Measurements from ENCODE around the gene SP140.

Gene SP140

GRCh38 chr2:230224458-230224857, 1.1 kb upstream of the SP140 start:
- peaks cover 23% of the 10 kb centered on the region for H3K4me1 ChIP-seq (ENCODE audit: low read length)
- no peak overlapping the region for H3K9ac ChIP-seq (ENCODE audit: low read length)
- H3K4me3 ChIP-seq (ENCODE audit: low read length) = peak overlapping the region; percentile 64; the same call in 1 of the 2 replicates
- no peaks in the 10 kb centered on the region for H3K9me3 ChIP-seq (replicated peaks; ENCODE audit: insufficient read depth, low read length)
- peak overlapping the region; percentile 70 for H3K4me2 ChIP-seq (ENCODE audit: low read depth, low read length)
- H4K20me1 ChIP-seq (ENCODE audit: insufficient read depth, low read length) = no peaks in the 10 kb centered on the region
- no peak for DNase-seq
- H3K79me2 ChIP-seq (ENCODE audit: low read length) = peaks cover 24% of the 10 kb centered on the region
- H2AFZ ChIP-seq (ENCODE audit: low read length) = no peak overlapping the region
- H3K27me3 ChIP-seq (replicated peaks; ENCODE audit: insufficient read depth, low read length) = no peaks in the 10 kb centered on the region
- no peaks in the 10 kb centered on the region for H3K9me2 ChIP-seq (replicated peaks; ENCODE audit: insufficient read depth, low read length)
- H3F3A ChIP-seq (ENCODE audit: insufficient read depth, low read length) = peaks cover 16% of the 10 kb centered on the region
- 0 out of 2 replicates have a peak overlapping the region, but pooled peaks have one; percentile 78 for H3K27ac ChIP-seq (ENCODE audit: low read length)
- TF ChIP-seq EZH2 (optimal IDR thresholded peaks at IDR 0.05; ENCODE audit: low read depth, low read length) (no peak), EZH2phosphoT487 (IDR thresholded peaks at IDR 0.05; ENCODE audit: low read length) (no peak), CTCF (IDR thresholded peaks at IDR 0.05; ENCODE audit: low read length) (no peak)
- no peaks in the 10 kb centered on the region for H3K36me3 ChIP-seq (replicated peaks; ENCODE audit: insufficient read depth, low read length)

- no peaks in the 10 kb centered on the region for H3K9me2 ChIP-seq (replicated peaks; ENCODE audit: insufficient read depth, low read length)
- peak overlapping the region; percentile 55 for H2AFZ ChIP-seq (ENCODE audit: low read length)
- TF ChIP-seq CTCF (IDR thresholded peaks at IDR 0.05; ENCODE audit: low read length) (no peak), EZH2 (optimal IDR thresholded peaks at IDR 0.05; ENCODE audit: low read depth, low read length) (no peak), EZH2phosphoT487 (IDR thresholded peaks at IDR 0.05; ENCODE audit: low read length) (no peak)
- H3K4me2 ChIP-seq (ENCODE audit: low read depth, low read length) = peak overlapping the region; percentile 70
- peak overlapping the region; percentile 65 for H3K9ac ChIP-seq (ENCODE audit: low read length)
- H3K27ac ChIP-seq (ENCODE audit: low read length) = peak overlapping the region; percentile 78
- peak; percentile 54 for DNase-seq
- H3K79me2 ChIP-seq (ENCODE audit: low read length) = peaks cover 40% of the 10 kb centered on the region
- no peaks in the 10 kb centered on the region for H4K20me1 ChIP-seq (ENCODE audit: insufficient read depth, low read length)
- no peaks in the 10 kb centered on the region for H3K9me3 ChIP-seq (replicated peaks; ENCODE audit: insufficient read depth, low read length)
- no peaks in the 10 kb centered on the region for H3K36me3 ChIP-seq (replicated peaks; ENCODE audit: insufficient read depth, low read length)
- peaks cover 24% of the 10 kb centered on the region for H3K4me1 ChIP-seq (ENCODE audit: low read length)
- peaks cover 16% of the 10 kb centered on the region for H3F3A ChIP-seq (ENCODE audit: insufficient read depth, low read length)
- peak overlapping the region; percentile 64 for H3K4me3 ChIP-seq (ENCODE audit: low read length)
- no peaks in the 10 kb centered on the region for H3K27me3 ChIP-seq (replicated peaks; ENCODE audit: insufficient read depth, low read length)
Measured at GRCh38 chr2:230226051-230226551, 565 bp downstream of the SP140 start.

GRCh38 chr2:230227216-230227615, 1.7 kb downstream of the SP140 start:
- Histone ChIP-seq H3K79me2 (ENCODE audit: low read length) (peaks cover 50% of the 10 kb centered on the region), H3K27me3 (replicated peaks; ENCODE audit: insufficient read depth, low read length) (no peaks in the 10 kb centered on the region), H3K4me3 (ENCODE audit: low read length) (peak overlapping the region; percentile 23; the same call in 1 of the 2 replicates), H3K9me2 (replicated peaks; ENCODE audit: insufficient read depth, low read length) (no peaks in the 10 kb centered on the region), H2AFZ (ENCODE audit: low read length) (no peak overlapping the region), H3K9ac (ENCODE audit: low read length) (no peak overlapping the region), H3F3A (ENCODE audit: insufficient read depth, low read length) (peaks cover 16% of the 10 kb centered on the region), H3K36me3 (replicated peaks; ENCODE audit: insufficient read depth, low read length) (no peaks in the 10 kb centered on the region), H4K20me1 (ENCODE audit: insufficient read depth, low read length) (no peaks in the 10 kb centered on the region), H3K4me2 (ENCODE audit: low read depth, low read length) (peak overlapping the region; percentile 53), H3K27ac (ENCODE audit: low read length) (no peak overlapping the region; the same call in 1 of the 2 replicates), H3K9me3 (replicated peaks; ENCODE audit: insufficient read depth, low read length) (no peaks in the 10 kb centered on the region), H3K4me1 (ENCODE audit: low read length) (peaks cover 24% of the 10 kb centered on the region)
- no peak for DNase-seq
- no peak for TF ChIP-seq EZH2 (optimal IDR thresholded peaks at IDR 0.05; ENCODE audit: low read depth, low read length)
- no peak for TF ChIP-seq CTCF (IDR thresholded peaks at IDR 0.05; ENCODE audit: low read length)
- TF ChIP-seq EZH2phosphoT487 (IDR thresholded peaks at IDR 0.05; ENCODE audit: low read length) = no peak
